ENCODE data around the gene THADA.

Gene THADA

GRCh38 chr2:43410055-43410604 is 185.7 kb downstream of the THADA start:
- H3K4me3 ChIP-seq (ENCODE audit: low read depth, low read length), result no peak overlapping the region
- TF ChIP-seq CTCF (IDR thresholded peaks at IDR 0.05; ENCODE audit: low read depth, low read length), result no peak

GRCh38 chr2:43408407-43409160 is 187.3 kb downstream of the THADA start:
- no peak overlapping the region for H3K4me3 ChIP-seq (ENCODE audit: low read depth, low read length)
- TF ChIP-seq CTCF (IDR thresholded peaks at IDR 0.05; ENCODE audit: low read depth, low read length), result no peak

- no peak for TF ChIP-seq CTCF (IDR thresholded peaks at IDR 0.05; ENCODE audit: low read depth, low read length)
- H3K4me3 ChIP-seq (ENCODE audit: low read depth, low read length), result no peak overlapping the region
These were observed 187.9 kb downstream of the THADA start for GRCh38 chr2:43407935-43408334.

- no peak for TF ChIP-seq CTCF (IDR thresholded peaks at IDR 0.05; ENCODE audit: low read depth, low read length)
- no peak overlapping the region for H3K4me3 ChIP-seq (ENCODE audit: low read depth, low read length)
These were observed 189.1 kb downstream of the THADA start for GRCh38 chr2:43406651-43407279.

GRCh38 chr2:43405829-43406228 is 190.0 kb downstream of the THADA start:
- no peak overlapping the region for H3K4me3 ChIP-seq (ENCODE audit: low read depth, low read length)
- TF ChIP-seq CTCF (IDR thresholded peaks at IDR 0.05; ENCODE audit: low read depth, low read length), result no peak

- no peak overlapping the region for H3K4me3 ChIP-seq (ENCODE audit: low read depth, low read length)
- TF ChIP-seq CTCF (IDR thresholded peaks at IDR 0.05; ENCODE audit: low read depth, low read length), result no peak
These were observed 193.3 kb downstream of the THADA start for GRCh38 chr2:43402452-43402937.

GRCh38 chr2:43402002-43402401 is 193.8 kb downstream of the THADA start:
- H3K4me3 ChIP-seq (ENCODE audit: low read depth, low read length), result no peak overlapping the region
- no peak for TF ChIP-seq CTCF (IDR thresholded peaks at IDR 0.05; ENCODE audit: low read depth, low read length)
